Uterus (tissue), 4 donors: ENCODE measurements around the gene ATP7B. TPM values are rescaled to one million over a fixed set of nuclear protein-coding genes. Genes with fewer than 3 reads are reported as not detected.

Source experiments
- DNase-seq, 2 donors: peaks; one replicate each; pipeline ENCODE4 v3.0.0-alpha.2; 2019 to 2020
- H3K27ac ChIP-seq, 2 donors: fragments of 200-600 bp; sonication (generic); 1 replicate in 1 of 2; 2 replicates in 1 of 2; pipeline ENCODE4 v1.5.1; 2016 to 2018
- H3K27me3 ChIP-seq, 2 donors: fragments of 200-600 bp; sonication (generic); one replicate each; pipeline ENCODE4 v1.5.1; 2018 to 2019; ENCODE audit warnings: control low read depth in 1 of 2
- H3K36me3 ChIP-seq, 2 donors: fragments of 200-600 bp; sonication (generic); one replicate each; pipeline ENCODE4 v1.5.1; 2019; ENCODE audit warnings: control low read depth in 1 of 2
- H3K4me1 ChIP-seq, 2 donors: fragments of 200-600 bp; sonication (generic); one replicate each; pipeline ENCODE4 v1.5.1; 2018 to 2019; ENCODE audit warnings: control low read depth in 1 of 2
- H3K4me3 ChIP-seq, 2 donors: fragments of 200-600 bp; sonication (generic); 1 replicate in 1 of 2; 2 replicates in 1 of 2; pipeline ENCODE4 v1.5.1; 2018 to 2019; ENCODE audit warnings: mild to moderate bottlenecking in 1 of 2
- H3K9me3 ChIP-seq, 2 donors: fragments of 200-600 bp; sonication (generic); one replicate each; pipeline ENCODE4 v1.5.1; 2019; ENCODE audit warnings: control low read depth in 1 of 2
- POLR2A ChIP-seq, 2 donors: fragments of 450-650 bp; IDR thresholded peaks; one replicate each; pipeline ENCODE4 v1.6.1; 2016; ENCODE audit warnings: antibody characterized with exemption in 2 of 2, mild to moderate bottlenecking in 1 of 2, moderate library complexity in 1 of 2
- intact Hi-C: fragments of 100-400 bp; cut with DNase I; formaldehyde crosslinking; loops from one replicate; pipeline ENCODE4 v1.15.1; 2023; ENCODE audit warnings: low total_unique reads
- total RNA-seq, 4 donors: library from RNA; depleted of rRNA in 3 of 4; stranded (reverse); fragments of >200 nt in 3 of 4; gene quantifications; one replicate each; pipeline versions ENCODE4 v1.1.0 to v1.2.4, GENCODE V29; 2014 to 2023
- TF ChIP-seq, protein P1 (sequence below), 4 experiments: fragments of 200-600 bp in 2 of 4; fragments of 450-650 bp in 2 of 4; sonication (generic) in 2 of 4; IDR thresholded peaks; one replicate each; pipeline ENCODE4 v1.5.1; 2016 to 2019; ENCODE audit warnings: antibody characterized with exemption in 4 of 4, mild to moderate bottlenecking in 2 of 4, moderate library complexity in 1 of 4
- donor health status: DM: yes; HTN: yes; CAD: no.

ATP7B gene
- total RNA-seq, 4 donors from 2014 or later: 9.2 to 16.2 (median 9.9) TPM

DNA sequence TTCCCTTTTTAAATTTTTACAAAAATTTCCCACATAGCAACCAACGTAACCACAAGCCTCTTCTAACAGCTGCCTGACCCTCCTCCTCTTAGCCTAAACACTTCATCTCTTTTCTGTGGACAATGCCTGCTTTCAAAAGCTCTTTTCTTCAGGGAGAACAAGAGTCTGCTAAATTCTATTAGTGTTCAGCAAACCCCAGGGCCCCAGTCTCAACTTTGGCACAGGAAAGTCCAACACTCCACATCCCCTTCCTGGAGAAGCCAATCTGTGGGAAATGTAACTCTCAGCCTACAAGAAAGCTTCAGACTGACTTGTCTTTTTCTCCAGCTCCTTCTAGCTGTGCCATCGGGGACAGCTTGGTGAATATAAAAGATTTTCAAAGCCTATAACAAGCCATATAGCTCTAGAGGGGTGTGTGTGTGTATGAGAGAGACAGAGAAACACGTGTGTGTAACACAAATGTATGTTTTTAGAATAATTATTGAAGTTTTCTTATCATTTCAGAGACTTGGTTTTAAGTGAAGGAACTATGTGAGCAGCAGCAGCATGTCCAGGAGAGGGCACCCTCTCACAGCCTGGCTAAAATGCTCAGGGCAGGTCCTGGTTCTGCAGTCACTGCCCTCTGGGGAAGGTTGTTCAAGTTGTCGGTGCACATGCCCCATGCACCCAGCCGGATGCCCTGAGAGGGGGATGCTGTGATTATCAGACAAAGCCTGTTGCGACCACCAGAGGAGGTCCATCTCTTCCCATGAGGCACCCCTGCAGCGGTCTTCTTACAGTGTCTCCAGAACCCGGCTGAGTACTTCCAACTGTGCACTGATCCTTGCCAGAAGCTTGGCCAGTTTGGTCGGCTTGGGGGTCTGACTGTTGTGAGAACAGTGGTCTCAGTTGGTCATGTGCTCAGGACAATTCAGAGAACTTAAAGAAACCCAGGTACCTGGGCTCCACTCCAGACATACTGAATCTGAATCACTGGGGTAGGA is 115.1 kb downstream of the ATP7B start:
- H3K4me1 ChIP-seq: no peaks in the 10 kb centered on the region
- H3K9me3 ChIP-seq: no peaks in the 10 kb centered on the region
- DNase-seq: no peak
- intact Hi-C loops: no loop called here
- TF ChIP-seq, protein P1, sequence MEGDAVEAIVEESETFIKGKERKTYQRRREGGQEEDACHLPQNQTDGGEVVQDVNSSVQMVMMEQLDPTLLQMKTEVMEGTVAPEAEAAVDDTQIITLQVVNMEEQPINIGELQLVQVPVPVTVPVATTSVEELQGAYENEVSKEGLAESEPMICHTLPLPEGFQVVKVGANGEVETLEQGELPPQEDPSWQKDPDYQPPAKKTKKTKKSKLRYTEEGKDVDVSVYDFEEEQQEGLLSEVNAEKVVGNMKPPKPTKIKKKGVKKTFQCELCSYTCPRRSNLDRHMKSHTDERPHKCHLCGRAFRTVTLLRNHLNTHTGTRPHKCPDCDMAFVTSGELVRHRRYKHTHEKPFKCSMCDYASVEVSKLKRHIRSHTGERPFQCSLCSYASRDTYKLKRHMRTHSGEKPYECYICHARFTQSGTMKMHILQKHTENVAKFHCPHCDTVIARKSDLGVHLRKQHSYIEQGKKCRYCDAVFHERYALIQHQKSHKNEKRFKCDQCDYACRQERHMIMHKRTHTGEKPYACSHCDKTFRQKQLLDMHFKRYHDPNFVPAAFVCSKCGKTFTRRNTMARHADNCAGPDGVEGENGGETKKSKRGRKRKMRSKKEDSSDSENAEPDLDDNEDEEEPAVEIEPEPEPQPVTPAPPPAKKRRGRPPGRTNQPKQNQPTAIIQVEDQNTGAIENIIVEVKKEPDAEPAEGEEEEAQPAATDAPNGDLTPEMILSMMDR (IDR thresholded peaks at IDR 0.05): peak; percentile 33 to 42 (median 34)
- TF ChIP-seq POLR2A (IDR thresholded peaks at IDR 0.05): no peak
- H3K36me3 ChIP-seq: no peaks in the 10 kb centered on the region
- no peak overlapping the region for H3K27ac ChIP-seq
- no peaks in the 10 kb centered on the region for H3K27me3 ChIP-seq
- no peak overlapping the region for H3K4me3 ChIP-seq

GRCh38 chr13:51894239-51894638 is 117.0 kb downstream of the ATP7B start:
- Histone ChIP-seq H3K27me3 (no peaks in the 10 kb centered on the region), H3K27ac (no peak overlapping the region), H3K9me3 (no peaks in the 10 kb centered on the region), H3K4me1 (no peaks in the 10 kb centered on the region), H3K36me3 (no peaks in the 10 kb centered on the region), H3K4me3 (no peak overlapping the region)
- intact Hi-C loops: no loop called here
- no peak for DNase-seq
- TF ChIP-seq, protein P1 (IDR thresholded peaks at IDR 0.05): no peak
- TF ChIP-seq POLR2A (IDR thresholded peaks at IDR 0.05): no peak

GRCh38 chr13:51892657-51893056 is 118.6 kb downstream of the ATP7B start:
- Histone ChIP-seq H3K9me3 (no peaks in the 10 kb centered on the region), H3K4me1 (no peaks in the 10 kb centered on the region), H3K27me3 (no peaks in the 10 kb centered on the region), H3K4me3 (no peak overlapping the region), H3K36me3 (no peaks in the 10 kb centered on the region), H3K27ac (no peak overlapping the region)
- TF ChIP-seq POLR2A (IDR thresholded peaks at IDR 0.05): no peak
- TF ChIP-seq, protein P1 (IDR thresholded peaks at IDR 0.05): no peak
- intact Hi-C loops: no loop called here
- DNase-seq: no peak

DNA sequence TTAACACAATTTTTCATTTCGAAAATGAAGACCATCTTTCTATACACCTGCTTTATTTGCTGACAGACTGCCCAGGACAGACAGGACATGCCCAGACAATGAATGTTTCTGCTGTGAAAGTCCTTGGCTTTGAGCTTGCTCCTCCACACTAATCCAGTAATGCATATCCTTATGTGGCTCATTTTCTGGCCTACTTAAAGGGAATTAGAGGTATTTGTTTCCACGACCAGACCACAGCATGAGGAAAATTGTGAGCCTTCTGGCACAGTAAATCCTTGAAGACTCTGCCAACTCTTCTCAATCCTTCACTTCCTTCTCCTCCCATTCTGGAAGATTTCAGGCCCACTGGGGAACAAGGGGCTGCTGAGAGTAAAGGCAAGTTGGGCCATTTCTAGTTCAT is 123.8 kb downstream of the ATP7B start:
- H3K9me3 ChIP-seq: no peaks in the 10 kb centered on the region
- no peak overlapping the region for H3K27ac ChIP-seq
- H3K27me3 ChIP-seq: no peaks in the 10 kb centered on the region
- no peak for DNase-seq
- no peak overlapping the region for H3K4me3 ChIP-seq
- intact Hi-C loops: no loop called here
- H3K36me3 ChIP-seq: no peaks in the 10 kb centered on the region
- TF ChIP-seq, protein P1 (IDR thresholded peaks at IDR 0.05): no peak
- TF ChIP-seq POLR2A (IDR thresholded peaks at IDR 0.05): no peak
- H3K4me1 ChIP-seq: no peaks in the 10 kb centered on the region

GRCh38 chr13:51885651-51886050 is 125.6 kb downstream of the ATP7B start:
- no peak for DNase-seq
- H3K36me3 ChIP-seq: no peaks in the 10 kb centered on the region
- no peak overlapping the region for H3K4me3 ChIP-seq
- no peaks in the 10 kb centered on the region for H3K9me3 ChIP-seq
- no peaks in the 10 kb centered on the region for H3K27me3 ChIP-seq
- H3K27ac ChIP-seq: no peak overlapping the region
- no peaks in the 10 kb centered on the region for H3K4me1 ChIP-seq
- intact Hi-C loops: no loop called here
- TF ChIP-seq, protein P1 (IDR thresholded peaks at IDR 0.05): no peak
- no peak for TF ChIP-seq POLR2A (IDR thresholded peaks at IDR 0.05)
